ENCODE measurements around the gene ZCCHC7. TPM values are rescaled to one million over a fixed set of nuclear protein-coding genes. Genes with fewer than 3 reads are reported as not detected.

Gene ZCCHC7
- total RNA-seq, 1 experiment from 2014 or later, result 41.7 TPM

GRCh38 chr9:37212435-37212834 lies 92.1 kb downstream of the ZCCHC7 start:
- H3K4me1 Mint-ChIP-seq (ENCODE audit: insufficient read depth, unreplicated experiment), result no peaks in the 10 kb centered on the region
- CTCF ChIA-PET, result interaction anchor here (0.6 to 1.1 kb wide), 2 partner anchors 12 to 35 kb away, joined by 3 to 4 read pairs; no protein-coding TSS in a partner anchor
- H3K36me3 Mint-ChIP-seq (ENCODE audit: insufficient read depth, unreplicated experiment), result peaks cover 22% of the 10 kb centered on the region
- DNase-seq (ENCODE audit: unreplicated experiment), result no peak
- H3K27me3 Mint-ChIP-seq (ENCODE audit: insufficient read depth, unreplicated experiment), result no peaks in the 10 kb centered on the region
- TF ChIP-seq CTCF (IDR thresholded peaks at IDR 0.05; ENCODE audit: unreplicated experiment), result no peak
- BruUV-seq (replicated peaks), result no TSS peak
- H3K4me3 Mint-ChIP-seq (ENCODE audit: unreplicated experiment), result no peak overlapping the region
- intact Hi-C loops (cut with micrococcal nuclease), result loop anchor here (5.0 kb wide), 1 partner anchor 90 kb away; the partner anchor contains the start of gene ZCCHC7
- H3K27ac Mint-ChIP-seq (ENCODE audit: low read depth, unreplicated experiment), result no peak overlapping the region
- no peaks in the 10 kb centered on the region for H3K9me3 Mint-ChIP-seq (ENCODE audit: unreplicated experiment)
- POLR2A ChIA-PET, result interaction anchor here (1.7 to 4.3 kb wide), 2 partner anchors 11 to 92 kb away, joined by 6 to 14 read pairs; partner anchors contain the start of gene ZCCHC7

GRCh38 chr9:37215381-37215780 lies 95.0 kb downstream of the ZCCHC7 start:
- Mint-ChIP-seq H3K27me3 (ENCODE audit: insufficient read depth, unreplicated experiment) (no peaks in the 10 kb centered on the region), H3K4me1 (ENCODE audit: insufficient read depth, unreplicated experiment) (peaks cover 5% of the 10 kb centered on the region), H3K27ac (ENCODE audit: low read depth, unreplicated experiment) (no peak overlapping the region), H3K9me3 (ENCODE audit: unreplicated experiment) (no peaks in the 10 kb centered on the region), H3K36me3 (ENCODE audit: insufficient read depth, unreplicated experiment) (peaks cover 14% of the 10 kb centered on the region), H3K4me3 (ENCODE audit: unreplicated experiment) (no peak overlapping the region)
- ChIA-PET POLR2A (interaction anchor here (0.8 to 4.3 kb wide), 2 partner anchors 17 to 95 kb away, joined by 3 to 14 read pairs; partner anchors contain the start of gene ZCCHC7), CTCF (no interaction called here)
- TF ChIP-seq CTCF (IDR thresholded peaks at IDR 0.05; ENCODE audit: unreplicated experiment), result no peak
- no TSS peak for BruUV-seq (replicated peaks)
- DNase-seq (ENCODE audit: unreplicated experiment), result no peak
- intact Hi-C loops (cut with micrococcal nuclease), result no loop called here

DNA sequence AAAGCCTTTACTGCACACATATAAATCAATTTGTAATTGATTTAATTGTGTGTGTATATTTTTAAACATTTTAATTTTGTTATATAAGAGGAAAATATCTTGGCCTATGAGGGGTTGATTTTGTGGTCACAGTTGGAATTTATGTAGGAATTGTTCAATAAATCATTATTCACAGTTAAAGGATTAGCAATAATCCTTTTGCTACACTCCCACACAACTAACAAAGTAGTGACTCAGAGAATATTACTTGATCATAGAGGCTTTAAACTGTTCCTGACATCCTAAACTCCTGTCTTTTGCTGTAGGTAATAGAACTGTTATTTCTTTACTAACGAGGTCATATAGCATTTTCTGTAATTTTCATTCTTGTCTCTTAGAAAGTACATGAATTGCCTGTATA lies 95.5 kb downstream of the ZCCHC7 start:
- H3K4me1 Mint-ChIP-seq (ENCODE audit: insufficient read depth, unreplicated experiment), result peaks cover 6% of the 10 kb centered on the region
- intact Hi-C loops (cut with micrococcal nuclease), result no loop called here
- H3K27me3 Mint-ChIP-seq (ENCODE audit: insufficient read depth, unreplicated experiment), result no peaks in the 10 kb centered on the region
- ChIA-PET POLR2A (interaction anchor here (0.8 kb wide), 1 partner anchor 18 kb away, joined by 3 read pairs; no protein-coding TSS in a partner anchor), CTCF (no interaction called here)
- no peaks in the 10 kb centered on the region for H3K9me3 Mint-ChIP-seq (ENCODE audit: unreplicated experiment)
- BruUV-seq (replicated peaks), result no TSS peak
- TF ChIP-seq CTCF (IDR thresholded peaks at IDR 0.05; ENCODE audit: unreplicated experiment), result no peak
- H3K4me3 Mint-ChIP-seq (ENCODE audit: unreplicated experiment), result no peak overlapping the region
- peak; percentile 11 for DNase-seq (ENCODE audit: unreplicated experiment)
- no peak overlapping the region for H3K27ac Mint-ChIP-seq (ENCODE audit: low read depth, unreplicated experiment)
- peaks cover 10% of the 10 kb centered on the region for H3K36me3 Mint-ChIP-seq (ENCODE audit: insufficient read depth, unreplicated experiment)

DNA sequence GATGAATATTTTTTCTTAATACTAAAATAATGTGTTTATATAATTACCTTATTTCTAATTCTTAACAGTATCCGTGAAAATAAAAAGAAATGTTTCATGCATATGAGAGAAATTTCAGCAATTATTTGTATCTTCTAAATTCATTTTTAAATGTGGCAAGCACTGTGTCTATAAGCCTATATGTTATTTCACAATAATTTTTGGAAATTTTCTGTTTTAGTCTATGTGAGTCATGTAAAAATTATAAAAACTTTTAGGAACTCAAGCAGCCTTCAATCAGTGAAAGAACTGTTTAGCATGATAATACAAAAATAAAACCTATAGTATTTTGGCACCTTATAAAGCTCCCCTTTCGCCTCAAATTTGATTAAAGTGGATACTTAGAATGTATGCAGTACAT lies 96.8 kb downstream of the ZCCHC7 start:
- DNase-seq (ENCODE audit: unreplicated experiment), result no peak
- no peak overlapping the region for H3K4me3 Mint-ChIP-seq (ENCODE audit: unreplicated experiment)
- H3K27ac Mint-ChIP-seq (ENCODE audit: low read depth, unreplicated experiment), result no peak overlapping the region
- H3K27me3 Mint-ChIP-seq (ENCODE audit: insufficient read depth, unreplicated experiment), result no peaks in the 10 kb centered on the region
- ChIA-PET CTCF (no interaction called here), POLR2A (no interaction called here)
- H3K9me3 Mint-ChIP-seq (ENCODE audit: unreplicated experiment), result no peaks in the 10 kb centered on the region
- no peak for TF ChIP-seq CTCF (IDR thresholded peaks at IDR 0.05; ENCODE audit: unreplicated experiment)
- H3K36me3 Mint-ChIP-seq (ENCODE audit: insufficient read depth, unreplicated experiment), result peaks cover 6% of the 10 kb centered on the region
- intact Hi-C loops (cut with micrococcal nuclease), result no loop called here
- BruUV-seq (replicated peaks), result no TSS peak
- H3K4me1 Mint-ChIP-seq (ENCODE audit: insufficient read depth, unreplicated experiment), result peaks cover 12% of the 10 kb centered on the region
